ENCODE results near the gene GATC.

GRCh38 chr12:120428597-120429229, 17.5 kb upstream of the GATC start:
- no peak for TF ChIP-seq MAZ (IDR thresholded peaks at IDR 0.05; ENCODE audit: borderline replicate concordance, low read depth, low read length)
- TF ChIP-seq ELK1 (IDR thresholded peaks at IDR 0.05; ENCODE audit: borderline replicate concordance, low read depth, low read length): no peak
- TF ChIP-seq, protein P1, sequence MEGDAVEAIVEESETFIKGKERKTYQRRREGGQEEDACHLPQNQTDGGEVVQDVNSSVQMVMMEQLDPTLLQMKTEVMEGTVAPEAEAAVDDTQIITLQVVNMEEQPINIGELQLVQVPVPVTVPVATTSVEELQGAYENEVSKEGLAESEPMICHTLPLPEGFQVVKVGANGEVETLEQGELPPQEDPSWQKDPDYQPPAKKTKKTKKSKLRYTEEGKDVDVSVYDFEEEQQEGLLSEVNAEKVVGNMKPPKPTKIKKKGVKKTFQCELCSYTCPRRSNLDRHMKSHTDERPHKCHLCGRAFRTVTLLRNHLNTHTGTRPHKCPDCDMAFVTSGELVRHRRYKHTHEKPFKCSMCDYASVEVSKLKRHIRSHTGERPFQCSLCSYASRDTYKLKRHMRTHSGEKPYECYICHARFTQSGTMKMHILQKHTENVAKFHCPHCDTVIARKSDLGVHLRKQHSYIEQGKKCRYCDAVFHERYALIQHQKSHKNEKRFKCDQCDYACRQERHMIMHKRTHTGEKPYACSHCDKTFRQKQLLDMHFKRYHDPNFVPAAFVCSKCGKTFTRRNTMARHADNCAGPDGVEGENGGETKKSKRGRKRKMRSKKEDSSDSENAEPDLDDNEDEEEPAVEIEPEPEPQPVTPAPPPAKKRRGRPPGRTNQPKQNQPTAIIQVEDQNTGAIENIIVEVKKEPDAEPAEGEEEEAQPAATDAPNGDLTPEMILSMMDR (conservative IDR thresholded peaks at IDR 0.05; ENCODE audit: low read depth, low read length): no peak
- no peak for TF ChIP-seq RAD21 (IDR thresholded peaks at IDR 0.05; ENCODE audit: low read length)
- TF ChIP-seq SMC3 (IDR thresholded peaks at IDR 0.05; ENCODE audit: low read depth, low read length): no peak
- no peak for TF ChIP-seq POLR2A (IDR thresholded peaks at IDR 0.05; ENCODE audit: low read depth, low read length)
- no peak for TF ChIP-seq RCOR1 (IDR thresholded peaks at IDR 0.05; ENCODE audit: insufficient replicate concordance, low read length)
- no peak for TF ChIP-seq FOS (IDR thresholded peaks at IDR 0.05; ENCODE audit: low read depth, low read length)
- no peak for TF ChIP-seq CHD1 (IDR thresholded peaks at IDR 0.05; ENCODE audit: low read depth, low read length)
- TF ChIP-seq, protein P2, sequence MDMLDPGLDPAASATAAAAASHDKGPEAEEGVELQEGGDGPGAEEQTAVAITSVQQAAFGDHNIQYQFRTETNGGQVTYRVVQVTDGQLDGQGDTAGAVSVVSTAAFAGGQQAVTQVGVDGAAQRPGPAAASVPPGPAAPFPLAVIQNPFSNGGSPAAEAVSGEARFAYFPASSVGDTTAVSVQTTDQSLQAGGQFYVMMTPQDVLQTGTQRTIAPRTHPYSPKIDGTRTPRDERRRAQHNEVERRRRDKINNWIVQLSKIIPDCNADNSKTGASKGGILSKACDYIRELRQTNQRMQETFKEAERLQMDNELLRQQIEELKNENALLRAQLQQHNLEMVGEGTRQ (IDR thresholded peaks at IDR 0.05; ENCODE audit: low read depth, low read length): no peak
- TF ChIP-seq MXI1 (IDR thresholded peaks at IDR 0.05; ENCODE audit: borderline replicate concordance, low read depth, low read length): no peak
